Measurements from ENCODE around the gene TMEM19.
"Not testable (repeated sequence)": the region's sequence is repeated elsewhere in the genome, so short reads cannot be mapped to it uniquely, and the experiment has no call there.

Gene TMEM19

DNA sequence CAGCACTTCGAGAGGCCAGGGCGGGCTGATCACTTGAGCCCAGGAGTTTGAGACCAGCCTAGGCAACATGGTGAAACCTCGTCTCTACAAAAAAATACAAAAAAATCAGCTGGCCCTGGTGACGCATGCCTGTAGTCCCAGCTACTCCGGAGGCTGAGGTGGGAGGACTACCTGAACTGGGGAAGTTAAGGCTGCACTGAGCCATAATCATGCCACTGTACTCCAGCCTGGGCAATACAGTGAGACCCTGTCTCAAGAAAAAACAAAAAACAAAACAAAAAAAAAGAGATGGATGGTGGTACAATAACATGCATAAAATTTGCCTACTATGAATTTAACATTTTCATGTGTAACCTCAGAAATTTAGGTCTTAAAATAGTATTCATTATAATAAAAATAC, 19.6 kb upstream of the TMEM19 start:
- no peak for DNase-seq (ENCODE audit: low spot score)

DNA sequence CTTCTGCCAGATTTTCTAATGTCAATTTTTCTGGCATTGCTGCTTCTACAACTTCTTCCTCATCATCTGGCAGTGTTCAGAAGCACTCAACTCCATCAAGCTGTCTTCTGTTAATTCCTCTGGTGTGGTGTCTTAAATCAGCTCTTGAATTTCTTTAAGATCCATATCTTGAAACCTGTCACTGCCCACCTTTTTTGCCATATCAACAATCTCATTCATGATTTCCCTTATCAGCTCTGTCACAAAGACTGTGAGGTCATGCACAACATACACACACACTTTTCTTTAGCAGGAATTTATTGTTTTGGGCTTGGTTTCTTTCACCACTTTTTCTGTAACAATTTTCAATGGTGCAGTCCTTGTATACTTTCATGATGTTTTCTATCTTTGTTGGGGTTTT, 14.6 kb upstream of the TMEM19 start:
- DNase-seq (ENCODE audit: low spot score): no peak

DNA sequence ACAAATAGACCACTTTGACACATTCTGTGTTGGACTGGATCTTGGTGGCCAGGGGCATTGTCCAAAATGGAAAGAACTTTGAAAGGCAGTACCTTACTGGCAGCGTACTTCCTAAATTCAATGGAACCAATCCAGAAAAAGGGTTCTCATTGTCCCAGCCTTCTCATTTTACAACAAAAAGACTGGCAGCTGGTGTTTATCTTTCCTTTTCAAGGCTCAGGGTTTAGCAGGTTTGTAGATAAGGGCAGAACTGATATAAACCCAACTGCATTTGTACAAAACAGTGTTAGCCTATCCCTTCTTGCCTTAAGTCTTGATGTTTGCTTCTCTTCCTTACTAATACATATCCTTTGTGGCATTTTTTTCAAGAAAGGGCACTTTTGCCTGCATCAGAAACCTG, 14.1 kb upstream of the TMEM19 start:
- DNase-seq (ENCODE audit: low spot score): no peak

- no peak for DNase-seq (ENCODE audit: low spot score)
Observed at GRCh38 chr12:71682466-71682865, 3.4 kb upstream of the TMEM19 start.

DNA sequence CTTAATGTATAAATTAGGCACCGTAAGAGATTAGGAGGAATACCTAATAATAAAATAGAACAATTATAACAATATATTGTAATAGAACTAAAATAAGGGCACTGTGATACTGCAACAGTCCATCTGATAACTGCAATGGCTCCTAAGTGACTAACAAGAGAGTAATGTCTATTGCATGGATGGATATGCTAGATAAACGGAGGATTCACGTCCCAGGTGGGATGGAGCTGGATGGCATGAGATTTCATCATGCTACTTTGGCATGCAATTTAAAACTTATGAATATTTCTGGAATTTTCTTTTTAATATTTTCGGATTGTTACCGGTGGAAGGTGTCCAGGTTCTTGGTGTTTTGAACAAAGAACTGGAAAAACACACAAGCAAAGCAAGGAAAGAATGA, 2.2 kb upstream of the TMEM19 start:
- no peak for DNase-seq (ENCODE audit: low spot score)

GRCh38 chr12:71684081-71684480, 1.8 kb upstream of the TMEM19 start:
- no peak for DNase-seq (ENCODE audit: low spot score)

DNA sequence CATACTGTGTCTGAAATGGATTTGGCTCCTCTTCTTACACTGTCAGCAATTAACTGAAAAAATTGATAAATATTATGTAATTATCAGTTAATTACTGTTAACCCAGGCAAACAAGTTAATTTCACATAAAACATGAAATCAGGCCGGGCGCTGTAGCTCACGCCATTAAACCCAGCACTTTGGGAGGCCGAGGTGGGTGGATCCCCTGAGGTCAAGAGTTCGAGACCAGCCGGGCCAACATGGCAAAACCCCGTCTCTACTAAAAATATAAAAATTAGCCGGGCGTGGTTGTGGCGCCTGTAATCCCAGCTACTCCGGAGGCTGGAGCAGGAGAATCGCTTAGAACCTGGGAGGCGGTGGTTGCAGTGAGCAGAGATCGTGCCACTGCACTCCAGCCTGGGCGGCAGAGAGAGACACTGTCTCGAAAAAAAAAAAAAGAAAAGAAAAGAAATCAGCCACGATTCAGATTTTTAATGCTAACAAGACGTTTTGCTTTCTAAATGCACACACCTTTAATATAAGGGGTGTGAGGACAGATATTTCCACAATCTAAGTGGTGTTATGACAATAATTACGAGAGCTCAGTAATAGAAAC, 473 bp upstream of the TMEM19 start:
- DNase-seq (ENCODE audit: low spot score): no peak

DNA sequence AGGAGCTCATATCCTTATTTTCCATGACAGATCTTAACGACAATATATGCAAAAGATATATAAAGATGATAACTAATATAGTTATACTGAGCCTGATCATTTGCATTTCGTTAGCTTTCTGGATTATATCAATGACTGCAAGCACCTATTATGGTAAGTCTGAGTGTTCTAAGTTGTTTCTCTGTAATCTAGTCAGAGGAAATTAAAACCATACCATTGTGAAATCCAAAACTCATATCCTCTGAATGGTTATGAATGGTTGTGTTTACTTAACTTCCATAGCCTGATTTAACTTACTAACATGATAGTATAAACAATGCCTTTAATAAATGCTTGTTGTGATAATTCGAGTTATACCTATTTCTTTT, 760 bp downstream of the TMEM19 start:
- no peak for DNase-seq (ENCODE audit: low spot score)

DNA sequence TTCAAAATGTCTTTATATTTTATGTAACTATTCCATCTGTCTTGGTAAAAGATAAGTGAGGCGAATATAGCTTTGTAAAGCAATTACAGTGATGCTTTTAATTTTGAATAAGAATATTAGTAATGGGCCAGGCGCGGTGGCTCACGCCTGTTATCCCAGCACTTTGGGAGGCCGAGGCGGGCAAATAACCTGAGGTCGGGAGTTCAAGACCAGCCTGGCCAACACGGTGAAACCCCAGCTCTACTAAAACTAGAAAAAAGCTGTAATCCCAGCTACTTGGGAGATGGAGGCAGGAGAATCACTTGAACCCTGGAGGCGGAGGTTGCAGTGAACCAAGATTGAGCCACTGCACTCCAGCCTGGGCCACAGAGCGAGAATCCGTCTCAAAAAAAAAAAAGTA, 1.3 kb downstream of the TMEM19 start:
- DNase-seq (ENCODE audit: low spot score): not testable (repeated sequence)

DNA sequence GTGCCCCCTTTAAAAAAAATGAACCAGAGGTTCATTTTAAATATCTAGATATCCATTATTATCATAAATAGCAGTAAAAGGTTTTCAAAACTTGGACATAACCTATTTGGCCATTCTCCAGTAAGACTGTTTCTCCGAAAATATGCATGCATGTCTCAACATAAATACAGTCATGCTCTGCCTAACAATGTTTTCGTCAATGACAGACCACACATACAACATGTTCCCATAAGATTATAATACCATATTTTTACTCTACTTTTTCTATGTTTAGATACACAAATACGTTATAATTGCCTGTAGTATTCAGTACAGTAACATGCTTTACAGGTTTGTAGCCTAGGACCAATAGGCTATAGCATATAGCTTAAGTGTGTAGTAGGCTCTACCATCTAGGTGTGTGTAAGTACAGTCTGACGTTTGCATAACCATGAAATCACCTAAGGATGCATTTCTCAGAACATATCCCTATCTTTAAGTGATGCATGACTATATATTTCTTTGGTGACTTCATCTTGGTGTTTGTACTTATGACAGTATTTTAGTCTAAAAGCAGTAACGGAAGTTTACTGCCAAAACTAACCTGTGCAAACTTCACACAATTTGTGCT, 3.2 kb downstream of the TMEM19 start:
- no peak for DNase-seq (ENCODE audit: low spot score)

DNA sequence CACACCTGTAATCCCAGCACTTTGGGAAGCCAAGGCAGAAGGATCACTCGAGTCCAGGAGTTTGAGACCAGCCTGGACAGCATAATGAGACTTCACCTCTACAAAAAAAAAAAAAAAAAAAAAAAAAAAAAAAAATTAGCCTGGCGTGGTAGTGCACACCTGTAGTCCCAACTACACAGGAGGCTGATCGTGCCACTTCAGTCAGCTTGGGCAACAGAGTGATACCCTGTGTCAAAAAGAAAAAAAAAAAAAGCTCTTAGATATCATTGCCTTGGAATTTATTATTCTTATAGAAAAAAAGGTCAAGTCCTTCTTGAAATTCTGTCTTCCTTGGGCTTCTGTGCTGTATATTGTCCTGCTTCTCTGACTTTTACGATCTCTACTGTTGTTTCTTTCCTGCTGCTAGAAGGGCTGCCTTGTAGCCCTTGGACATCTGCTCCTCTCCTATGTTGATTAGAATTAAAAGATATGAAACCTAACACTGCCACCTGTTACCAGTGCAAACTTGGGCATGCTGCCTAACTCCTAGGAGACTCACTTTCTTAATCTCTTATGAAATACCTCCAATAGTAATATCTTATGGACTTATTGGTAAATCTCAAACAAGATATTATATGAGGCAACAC, 5.7 kb downstream of the TMEM19 start:
- DNase-seq (ENCODE audit: low spot score): no peak

DNA sequence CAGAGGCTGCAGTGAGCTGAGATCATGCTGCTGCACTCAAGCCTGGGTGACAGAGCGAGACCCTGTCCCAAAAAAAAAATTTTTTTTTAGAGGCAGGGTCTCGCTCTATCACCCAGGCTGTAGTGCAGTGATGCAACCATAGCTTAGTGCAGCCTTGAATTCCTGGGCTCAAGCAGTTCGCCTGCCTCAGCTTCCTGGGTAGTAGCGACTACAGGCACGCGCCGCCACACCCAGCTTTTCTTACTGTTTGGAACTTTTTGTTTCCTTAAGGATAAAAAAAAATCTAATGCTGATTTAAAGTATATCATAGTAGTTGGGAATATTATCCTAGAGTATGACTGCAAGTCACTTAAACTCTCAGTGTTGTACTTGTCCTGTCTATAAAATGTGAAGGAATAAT, 7.2 kb downstream of the TMEM19 start:
- DNase-seq (ENCODE audit: low spot score): no peak

DNA sequence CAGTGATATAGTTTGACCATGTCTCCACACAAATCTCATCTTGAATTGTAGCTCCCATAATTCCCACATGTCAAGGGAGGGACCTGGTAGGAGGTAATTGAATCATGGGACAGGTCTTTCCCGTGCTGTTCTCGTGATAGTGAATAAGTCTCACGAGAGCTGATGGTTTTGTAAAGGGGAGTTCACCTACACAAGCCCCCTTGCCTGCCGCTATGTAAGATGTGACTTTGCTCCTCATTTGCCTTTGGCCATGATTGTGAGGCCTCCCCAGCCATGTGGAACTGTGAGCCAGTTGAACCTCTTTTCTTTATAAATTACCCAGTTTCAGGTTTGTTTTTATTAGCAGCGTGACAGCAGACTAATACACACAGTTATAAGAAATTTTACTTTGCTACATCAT, 7.8 kb downstream of the TMEM19 start:
- DNase-seq (ENCODE audit: low spot score): not testable (repeated sequence)

DNA sequence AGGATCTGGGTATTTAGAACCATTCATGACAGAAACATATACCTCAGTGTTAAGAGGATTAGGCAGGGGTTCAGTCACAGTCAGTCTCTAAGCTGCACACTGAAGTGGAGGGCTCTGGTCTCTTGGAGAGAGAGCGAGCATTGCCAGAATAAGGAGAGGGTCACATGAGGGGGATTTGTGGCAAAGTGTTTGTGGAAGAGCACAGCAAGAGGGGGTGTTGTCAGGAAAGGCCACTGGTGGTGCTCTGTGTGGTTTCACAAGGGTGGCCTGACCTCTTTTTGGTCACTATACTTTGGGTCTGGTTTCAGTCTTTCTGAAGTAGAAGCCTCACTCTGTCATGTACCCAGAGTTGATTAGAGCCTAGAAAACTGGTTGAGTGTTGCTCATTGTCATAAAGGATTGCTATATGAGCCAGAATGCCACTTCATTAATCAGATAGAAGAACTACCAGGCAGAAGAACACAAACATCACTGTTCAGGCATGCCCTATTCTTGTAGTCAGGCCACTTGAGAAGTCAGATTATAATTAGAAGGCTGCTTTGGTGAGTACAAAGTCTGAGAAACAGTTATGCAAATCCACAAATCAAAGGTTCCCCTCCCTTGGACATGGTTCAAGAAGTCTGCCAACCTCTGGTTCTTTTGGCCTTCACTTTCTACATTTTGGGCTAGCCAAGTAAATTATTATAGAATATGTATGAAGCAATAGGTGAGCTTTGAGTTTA, 8.4 kb downstream of the TMEM19 start:
- no peak for DNase-seq (ENCODE audit: low spot score)

- no peak for DNase-seq (ENCODE audit: low spot score)
Observed at GRCh38 chr12:71695782-71696181, 9.9 kb downstream of the TMEM19 start.

GRCh38 chr12:71702181-71702580, 16.3 kb downstream of the TMEM19 start:
- DNase-seq (ENCODE audit: low spot score): not testable (repeated sequence)

GRCh38 chr12:71702590-71702989, 16.7 kb downstream of the TMEM19 start:
- no peak for DNase-seq (ENCODE audit: low spot score)

DNA sequence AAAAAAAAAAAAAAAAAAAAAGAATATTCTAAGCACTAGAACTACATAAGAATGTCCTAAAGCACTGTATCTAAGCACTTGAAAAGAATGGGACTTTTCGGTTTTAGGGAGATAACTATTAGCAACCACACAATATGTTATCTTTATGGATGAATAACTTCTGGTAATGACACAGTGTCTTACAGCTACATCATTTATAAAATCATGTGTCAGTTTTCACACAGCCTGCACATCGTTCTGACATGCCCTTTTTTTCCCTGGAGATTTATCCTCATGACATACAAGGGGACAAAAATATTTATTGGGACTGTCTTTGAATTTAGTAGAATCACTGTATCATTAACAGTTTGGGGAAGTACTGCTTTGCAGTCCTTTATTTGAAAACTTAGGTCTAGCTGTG, 17.3 kb downstream of the TMEM19 start:
- DNase-seq (ENCODE audit: low spot score): no peak

DNA sequence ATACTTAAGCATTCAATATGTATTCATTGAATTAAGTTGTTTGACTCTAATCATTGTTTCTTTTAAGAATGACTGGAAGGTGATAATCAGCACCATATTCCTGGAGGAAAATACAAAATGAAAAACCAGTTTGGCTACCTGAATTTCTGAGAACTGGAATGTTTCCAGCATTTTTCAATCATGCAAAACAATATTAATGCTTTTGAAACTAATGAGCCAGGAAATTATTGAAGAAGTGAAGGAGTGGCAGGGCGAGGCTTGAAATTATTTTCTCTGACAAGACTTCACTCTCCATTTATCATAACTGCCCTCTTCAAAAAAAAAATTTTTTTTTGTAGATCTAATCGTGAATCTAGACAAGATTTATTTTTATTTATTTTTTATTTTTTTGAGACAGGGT, 19.0 kb downstream of the TMEM19 start:
- DNase-seq (ENCODE audit: low spot score): no peak

GRCh38 chr12:71708658-71709057, 22.8 kb downstream of the TMEM19 start:
- no peak for DNase-seq (ENCODE audit: low spot score)

GRCh38 chr12:71710276-71711125, 24.6 kb downstream of the TMEM19 start:
- peak; percentile 34 for DNase-seq (ENCODE audit: low spot score)

GRCh38 chr12:71718611-71719010, 32.7 kb downstream of the TMEM19 start:
- no peak for DNase-seq (ENCODE audit: low spot score)
